Spinal cord (tissue), 10 donors: ENCODE measurements around the gene NUP210. TPM values are rescaled to one million over a fixed set of nuclear protein-coding genes. Genes with fewer than 3 reads are reported as not detected.

Experiments
- DNase-seq, 6 donors: peaks; one replicate each; pipeline versions ENCODE4 v3.0.0 to v3.0.0-alpha.2; 2013 to 2015; ENCODE audit warnings: low spot score in 6 of 6, low read depth in 4 of 6
- H3K27ac ChIP-seq: one replicate; pipeline ENCODE4 v1.5.1; 2013; ENCODE audit warnings: low read depth, low read length, control low read depth
- H3K27me3 ChIP-seq: one replicate; pipeline ENCODE4 v1.6.1; 2013; ENCODE audit warnings: low read length; ENCODE audit not compliant: control insufficient read depth, insufficient read depth
- H3K36me3 ChIP-seq: one replicate; pipeline ENCODE4 v1.6.1; 2013; ENCODE audit warnings: low read length; ENCODE audit not compliant: control insufficient read depth, insufficient read depth
- H3K4me1 ChIP-seq: one replicate; pipeline ENCODE4 v1.6.1; 2013; ENCODE audit warnings: low read length; ENCODE audit not compliant: control insufficient read depth, insufficient read depth
- H3K4me3 ChIP-seq: one replicate; pipeline ENCODE4 v1.5.1; 2013; ENCODE audit warnings: low read depth, low read length, control low read depth
- H3K9me3 ChIP-seq: one replicate; pipeline ENCODE4 v1.6.1; 2013; ENCODE audit warnings: low read length; ENCODE audit not compliant: control insufficient read depth, insufficient read depth
- WGBS: methylation state at CpG from one replicate; pipeline ENCODE4 v1.1.5; 2013; ENCODE audit warnings: missing lambda C conversion rate; ENCODE audit not compliant: insufficient coverage; 5-methylcytosine and 5-hydroxymethylcytosine counted together
- polyA plus RNA-seq, 2 donors: library from polyadenylated mRNA; unstranded; fragments of 120-200 nt; gene quantifications; one replicate each; pipeline ENCODE4 v1.2.1, GENCODE V29; 2013; ENCODE audit not compliant: insufficient read length in 2 of 2
- total RNA-seq, 2 donors: library from RNA; depleted of rRNA in 1 of 2; stranded (reverse); fragments of 120-200 nt in 1 of 2; fragments of >200 nt in 1 of 2; gene quantifications; one replicate each; pipeline versions ENCODE4 v1.2.3 to v1.2.4, GENCODE V29; 2013 to 2014
- donor health status: healthy.

The NUP210 gene
- total and polyA plus RNA-seq, 4 donors = 9.6 to 19.2 (median 13.1) TPM

DNA sequence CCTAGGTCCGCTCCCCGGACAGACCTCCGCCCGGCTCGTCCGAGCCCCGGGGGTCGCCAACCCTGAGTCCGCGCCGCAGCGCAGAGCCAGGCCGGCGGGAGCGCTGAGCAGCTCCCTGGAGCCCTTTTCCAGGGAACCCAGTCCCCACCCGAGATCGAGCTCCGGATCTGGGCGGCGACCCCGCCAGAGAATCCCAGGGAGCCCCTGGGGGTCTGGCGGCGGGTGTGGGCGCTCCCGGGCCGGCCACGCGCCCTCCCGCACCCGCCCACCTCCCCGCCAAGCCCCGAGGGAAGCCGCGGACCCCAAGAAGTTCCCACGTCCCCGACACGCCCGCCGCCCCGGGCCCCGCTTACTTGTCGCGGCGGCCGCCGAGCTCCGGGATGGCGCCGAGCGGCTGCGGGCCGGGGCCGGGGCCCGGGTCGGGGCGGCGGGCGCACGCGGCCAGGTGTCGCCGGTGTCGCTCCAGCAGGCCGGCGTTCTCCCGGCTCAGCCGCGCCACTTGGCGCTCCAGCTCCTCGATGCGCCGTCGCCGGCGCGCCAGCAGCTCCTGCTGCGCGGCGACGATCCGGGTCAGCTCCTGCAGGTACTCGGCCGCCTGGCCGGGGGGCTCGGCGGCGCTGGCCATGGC, 137.7 kb downstream of the NUP210 start:
- no peaks in the 10 kb centered on the region for H3K36me3 ChIP-seq
- peaks cover 25% of the 10 kb centered on the region for H3K27me3 ChIP-seq
- DNase-seq = peak in 2 of 6 donors; percentile 28 to 35
- peaks cover 41% of the 10 kb centered on the region for H3K4me1 ChIP-seq
- H3K27ac ChIP-seq = peak overlapping the region; percentile 40
- peaks cover 12% of the 10 kb centered on the region for H3K9me3 ChIP-seq
- peak overlapping the region; percentile 41 for H3K4me3 ChIP-seq
- under 1% methylated on average over 87 of the region's 87 CpGs for WGBS

DNA sequence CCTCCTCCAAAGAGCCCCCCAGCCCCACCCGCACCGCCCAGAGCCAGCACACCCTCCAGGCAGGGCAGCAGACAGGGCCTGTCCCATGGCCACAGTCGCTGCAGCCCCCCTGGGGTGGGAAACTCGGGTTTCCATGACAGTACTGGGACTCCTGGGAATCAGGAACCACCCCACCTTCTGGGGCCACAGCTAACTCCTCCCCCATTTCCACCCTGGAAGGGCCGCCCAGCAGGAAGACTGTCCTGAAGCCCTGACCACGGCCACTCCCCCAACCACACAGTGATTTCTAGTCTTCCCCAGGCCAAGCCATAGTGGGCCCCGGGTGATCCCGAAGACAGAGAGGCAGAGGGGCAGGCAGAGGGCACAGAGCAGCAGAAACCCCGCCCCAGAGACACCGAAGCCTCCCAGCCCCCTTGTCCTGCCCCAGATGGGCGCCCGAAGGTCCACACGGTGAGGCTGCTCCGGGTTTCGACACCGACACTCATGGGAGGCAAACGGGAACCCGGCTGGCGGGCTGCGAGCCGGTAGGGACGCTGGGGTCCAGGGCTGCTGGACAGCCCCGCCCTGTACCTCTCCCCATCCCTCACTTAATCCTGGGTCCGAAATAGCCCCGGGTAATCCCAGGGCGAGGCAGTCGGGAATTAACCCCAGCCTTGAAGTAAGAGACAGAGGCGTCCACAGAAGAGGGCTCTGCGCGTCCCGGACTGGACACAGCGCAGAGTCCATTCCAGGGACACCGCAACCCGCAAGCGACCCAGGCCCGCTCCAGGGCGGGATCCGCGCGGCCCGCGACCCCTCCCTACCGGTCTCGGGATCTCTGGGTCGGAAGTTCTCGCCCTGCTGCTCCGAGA, 138.4 kb downstream of the NUP210 start:
- H3K4me3 ChIP-seq = peak overlapping the region; percentile 41
- peaks cover 25% of the 10 kb centered on the region for H3K27me3 ChIP-seq
- peak overlapping the region; percentile 40 for H3K27ac ChIP-seq
- H3K4me1 ChIP-seq = peaks cover 48% of the 10 kb centered on the region
- H3K9me3 ChIP-seq = peaks cover 7% of the 10 kb centered on the region
- no peaks in the 10 kb centered on the region for H3K36me3 ChIP-seq
- DNase-seq = peak in 1 of 6 donors; percentile 25
- WGBS = 12% methylated on average over 47 of the region's 47 CpGs

DNA sequence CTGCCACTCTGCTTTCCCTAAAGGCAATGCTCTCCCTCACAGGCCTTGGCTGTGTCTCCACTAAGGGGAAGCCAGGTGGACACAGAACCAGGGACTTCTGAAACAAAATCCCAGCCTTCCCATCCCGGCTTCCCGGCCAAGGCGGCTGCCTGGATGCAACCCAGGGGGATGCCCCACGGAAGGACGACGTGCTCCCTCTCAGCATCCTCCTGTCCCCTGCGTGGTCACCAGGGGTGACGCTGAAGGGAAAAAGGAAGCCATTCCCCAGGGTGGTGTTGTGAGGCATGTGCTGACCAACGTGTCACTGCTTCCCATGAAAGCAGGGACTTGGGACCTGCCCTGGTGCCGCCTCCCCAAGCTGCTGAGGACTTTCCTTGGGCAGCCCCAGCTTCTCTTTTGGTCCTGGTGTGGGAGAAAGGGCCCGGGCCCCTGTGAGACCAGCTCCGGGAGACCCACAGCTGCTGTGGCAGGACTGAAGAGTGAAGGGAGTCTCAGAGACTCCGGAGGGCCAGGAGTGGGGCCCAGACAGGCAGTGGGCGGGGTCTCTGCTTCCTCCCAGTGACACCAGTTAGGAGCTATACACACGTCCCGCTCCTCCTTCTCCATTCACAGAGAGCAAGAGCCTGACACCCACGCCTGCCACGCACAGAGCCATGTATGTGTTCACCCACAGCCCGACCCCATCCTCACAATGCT, 139.2 kb downstream of the NUP210 start:
- Histone ChIP-seq H3K9me3 (peaks cover 5% of the 10 kb centered on the region), H3K36me3 (no peaks in the 10 kb centered on the region), H3K27ac (no peak overlapping the region), H3K27me3 (peaks cover 25% of the 10 kb centered on the region), H3K4me3 (no peak overlapping the region), H3K4me1 (peaks cover 54% of the 10 kb centered on the region)
- DNase-seq = no peak
- 74% methylated on average over 16 of the region's 19 CpGs for WGBS

DNA sequence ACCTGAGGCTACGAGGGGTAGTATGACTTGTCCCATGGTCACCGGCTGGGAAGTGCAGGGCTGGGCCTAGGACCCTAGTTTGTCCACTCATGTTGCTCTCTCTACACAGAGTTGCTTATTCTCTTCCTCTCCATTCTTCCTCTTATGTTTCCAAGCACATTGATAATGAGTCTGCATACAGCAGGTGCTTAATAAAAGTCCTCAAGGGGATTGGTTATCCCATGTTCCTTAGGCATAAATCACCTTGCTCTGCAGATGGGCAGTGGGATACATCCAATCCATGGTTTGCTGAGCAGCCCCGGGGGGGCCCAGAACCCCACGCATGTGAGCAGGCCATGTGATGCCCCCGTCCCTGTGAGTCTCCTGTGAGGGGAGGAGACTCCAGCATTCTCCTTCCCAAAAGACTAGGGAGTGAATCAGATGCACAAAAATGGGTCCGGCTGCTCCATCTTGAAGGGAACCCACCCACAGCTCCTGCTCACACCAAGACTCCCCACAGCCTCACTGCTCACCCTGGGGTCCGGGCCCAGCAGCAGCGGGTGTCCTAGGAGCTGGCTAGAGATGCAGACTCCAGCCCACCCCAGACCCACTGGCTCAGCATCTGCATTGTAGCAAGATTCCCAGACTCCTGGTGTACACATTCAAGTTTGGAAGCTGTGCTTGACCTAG, 139.9 kb downstream of the NUP210 start:
- Histone ChIP-seq H3K27me3 (peaks cover 25% of the 10 kb centered on the region), H3K36me3 (no peaks in the 10 kb centered on the region), H3K4me3 (no peak overlapping the region), H3K27ac (no peak overlapping the region), H3K9me3 (peaks cover 5% of the 10 kb centered on the region), H3K4me1 (peaks cover 54% of the 10 kb centered on the region)
- WGBS = 80% methylated on average over 5 of the region's 8 CpGs
- no peak for DNase-seq

DNA sequence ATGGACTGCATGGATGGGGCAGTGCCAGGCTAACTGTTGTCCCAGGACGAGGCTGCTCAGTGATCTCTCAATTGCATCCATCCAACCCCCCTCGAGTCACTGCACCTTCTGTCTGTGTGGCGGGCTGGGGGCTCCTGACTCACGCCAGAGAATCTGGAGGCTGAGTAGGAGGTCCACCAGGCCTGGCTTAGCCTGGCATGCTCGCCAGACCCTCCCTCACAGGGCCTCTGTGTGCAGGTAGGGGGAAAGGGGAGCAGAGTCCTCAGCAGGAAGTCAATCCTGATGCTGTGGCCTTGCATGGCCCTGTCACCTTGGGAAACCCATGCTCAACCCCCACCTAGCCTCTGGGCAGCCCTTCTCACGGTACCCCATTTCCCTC, 140.6 kb downstream of the NUP210 start:
- H3K27me3 ChIP-seq = peaks cover 22% of the 10 kb centered on the region

DNA sequence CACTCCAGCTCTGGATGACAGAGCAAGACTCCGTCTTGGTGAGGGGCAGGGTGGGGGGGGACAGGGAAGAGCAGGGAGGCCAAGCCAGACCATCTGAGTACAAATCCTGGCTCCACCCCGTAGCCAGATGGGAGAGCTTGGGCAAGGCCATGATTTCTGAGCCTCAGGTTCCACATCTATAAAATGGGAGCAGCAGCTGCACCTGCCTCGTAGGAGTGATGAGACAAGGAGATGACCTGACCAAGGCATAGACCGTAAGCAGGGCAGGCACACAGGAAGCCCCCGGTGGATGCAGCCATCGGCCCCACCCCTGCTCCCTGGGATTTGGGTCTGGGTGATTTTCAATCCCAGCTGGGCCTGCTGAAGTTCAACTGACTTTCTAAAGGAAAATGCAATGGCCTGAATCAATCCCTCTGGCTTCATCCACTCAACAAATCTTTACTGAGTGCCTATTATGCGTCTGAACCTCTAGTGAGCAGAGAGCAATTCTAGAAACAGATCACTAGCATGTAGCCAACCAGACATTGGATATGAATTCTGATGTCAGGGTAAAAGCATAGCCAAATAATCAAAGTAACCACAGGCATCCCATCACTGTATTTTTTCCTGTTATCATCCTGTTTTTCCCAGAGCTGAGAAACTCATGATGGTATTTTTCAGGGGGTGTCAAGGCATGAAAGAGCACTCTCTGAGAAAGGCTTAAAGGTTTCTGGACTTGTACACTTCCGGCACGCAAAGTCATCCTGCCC, 141.2 kb downstream of the NUP210 start:
- Histone ChIP-seq H3K27ac (no peak overlapping the region), H3K36me3 (no peaks in the 10 kb centered on the region), H3K4me3 (no peak overlapping the region), H3K27me3 (peaks cover 17% of the 10 kb centered on the region), H3K4me1 (peaks cover 63% of the 10 kb centered on the region), H3K9me3 (peaks cover 1% of the 10 kb centered on the region)
- 95% methylated on average over 7 of the region's 9 CpGs for WGBS
- DNase-seq = peak in 1 of 6 donors; percentile 27

More for the DNA sequence above, 140.6 kb downstream of the NUP210 start:
- Histone ChIP-seq H3K9me3 (peaks cover 3% of the 10 kb centered on the region), H3K4me3 (no peak overlapping the region), H3K4me1 (peaks cover 57% of the 10 kb centered on the region), H3K36me3 (no peaks in the 10 kb centered on the region), H3K27ac (no peak overlapping the region)
- no peak for DNase-seq
- 94% methylated on average over 4 of the region's 6 CpGs for WGBS

DNA sequence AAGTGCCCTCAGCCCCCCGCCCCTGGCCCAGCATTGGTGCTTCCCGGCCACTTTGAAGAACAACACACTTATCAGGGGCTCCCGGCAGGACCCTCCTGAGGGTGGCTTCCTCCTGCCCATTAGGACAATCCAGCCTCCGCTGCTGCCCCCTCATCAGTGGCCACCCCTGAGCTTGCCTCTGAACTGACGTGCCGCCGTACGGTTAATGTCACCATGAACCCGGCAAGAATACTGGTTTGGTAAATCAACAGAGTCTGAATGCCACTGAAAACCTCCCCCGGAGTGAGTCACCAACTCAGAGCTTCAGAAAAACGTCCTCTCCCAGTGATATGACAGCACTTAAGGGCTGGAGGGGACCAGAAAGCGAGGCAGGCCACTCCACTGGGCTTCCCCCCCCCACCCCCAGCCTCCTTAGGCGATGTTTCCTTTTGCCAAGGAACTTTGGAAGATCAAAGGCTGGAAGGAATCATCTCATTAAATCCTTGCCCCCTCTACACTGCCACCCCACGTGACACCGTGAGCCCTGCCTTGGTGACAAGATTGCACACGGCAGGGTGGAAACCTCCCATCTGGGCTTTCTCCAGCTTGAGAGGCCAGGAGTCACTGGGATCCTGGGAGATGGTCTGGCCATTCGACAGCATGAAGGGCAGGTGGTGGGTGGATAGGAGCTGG, 142.1 kb downstream of the NUP210 start:
- no peaks in the 10 kb centered on the region for H3K36me3 ChIP-seq
- no peak for DNase-seq
- peak overlapping the region; percentile 25 for H3K27ac ChIP-seq
- peaks cover 66% of the 10 kb centered on the region for H3K4me1 ChIP-seq
- H3K27me3 ChIP-seq = peaks cover 8% of the 10 kb centered on the region
- no peaks in the 10 kb centered on the region for H3K9me3 ChIP-seq
- 60% methylated on average over 14 of the region's 17 CpGs for WGBS
- no peak overlapping the region for H3K4me3 ChIP-seq

DNA sequence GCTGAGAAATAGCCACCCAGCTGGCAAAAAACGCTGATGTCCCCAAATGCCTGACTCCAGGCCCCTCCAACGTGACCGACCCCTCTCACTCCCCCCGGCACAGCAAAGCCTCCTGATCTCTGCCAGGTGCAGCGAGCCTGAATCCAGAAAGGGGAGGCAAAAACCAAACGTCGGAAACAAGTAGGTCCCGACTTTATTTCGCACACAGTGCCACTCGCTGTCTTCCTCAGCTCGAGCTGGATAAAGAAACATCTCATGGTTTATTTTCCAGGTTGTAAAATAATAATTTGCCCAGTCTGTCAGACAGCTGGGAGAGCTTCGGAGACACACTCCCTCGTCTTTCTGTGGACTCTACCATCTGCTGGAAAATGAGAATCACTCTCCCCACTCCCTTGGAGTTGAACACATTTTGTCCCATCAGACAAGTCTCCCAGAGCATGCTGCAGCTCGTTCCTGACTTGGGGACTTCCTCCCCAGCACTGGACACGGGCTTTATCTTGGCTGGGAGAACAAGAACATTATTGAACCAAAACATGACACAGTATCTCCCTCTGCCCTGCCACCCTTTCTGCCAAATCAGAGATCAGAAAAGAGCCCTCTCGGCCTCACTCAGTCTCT, 142.8 kb downstream of the NUP210 start:
- Histone ChIP-seq H3K4me3 (no peak overlapping the region), H3K27ac (peak overlapping the region; percentile 57), H3K27me3 (peaks cover 8% of the 10 kb centered on the region), H3K9me3 (no peaks in the 10 kb centered on the region), H3K36me3 (no peaks in the 10 kb centered on the region), H3K4me1 (peaks cover 66% of the 10 kb centered on the region)
- peak in 2 of 6 donors; percentile 40 to 52 for DNase-seq
- WGBS = 27% methylated on average over 8 of the region's 16 CpGs
